HG02623 (cell line): Measurements from ENCODE around the gene PTPRF.

Experiments used
- ATAC-seq: cut with Tn5 transposase; IDR thresholded peaks from one replicate; pipeline ENCODE4 v1.9.1; 2021; ENCODE audit warnings: moderate library complexity; ENCODE audit not compliant: unreplicated experiment

PTPRF gene

DNA sequence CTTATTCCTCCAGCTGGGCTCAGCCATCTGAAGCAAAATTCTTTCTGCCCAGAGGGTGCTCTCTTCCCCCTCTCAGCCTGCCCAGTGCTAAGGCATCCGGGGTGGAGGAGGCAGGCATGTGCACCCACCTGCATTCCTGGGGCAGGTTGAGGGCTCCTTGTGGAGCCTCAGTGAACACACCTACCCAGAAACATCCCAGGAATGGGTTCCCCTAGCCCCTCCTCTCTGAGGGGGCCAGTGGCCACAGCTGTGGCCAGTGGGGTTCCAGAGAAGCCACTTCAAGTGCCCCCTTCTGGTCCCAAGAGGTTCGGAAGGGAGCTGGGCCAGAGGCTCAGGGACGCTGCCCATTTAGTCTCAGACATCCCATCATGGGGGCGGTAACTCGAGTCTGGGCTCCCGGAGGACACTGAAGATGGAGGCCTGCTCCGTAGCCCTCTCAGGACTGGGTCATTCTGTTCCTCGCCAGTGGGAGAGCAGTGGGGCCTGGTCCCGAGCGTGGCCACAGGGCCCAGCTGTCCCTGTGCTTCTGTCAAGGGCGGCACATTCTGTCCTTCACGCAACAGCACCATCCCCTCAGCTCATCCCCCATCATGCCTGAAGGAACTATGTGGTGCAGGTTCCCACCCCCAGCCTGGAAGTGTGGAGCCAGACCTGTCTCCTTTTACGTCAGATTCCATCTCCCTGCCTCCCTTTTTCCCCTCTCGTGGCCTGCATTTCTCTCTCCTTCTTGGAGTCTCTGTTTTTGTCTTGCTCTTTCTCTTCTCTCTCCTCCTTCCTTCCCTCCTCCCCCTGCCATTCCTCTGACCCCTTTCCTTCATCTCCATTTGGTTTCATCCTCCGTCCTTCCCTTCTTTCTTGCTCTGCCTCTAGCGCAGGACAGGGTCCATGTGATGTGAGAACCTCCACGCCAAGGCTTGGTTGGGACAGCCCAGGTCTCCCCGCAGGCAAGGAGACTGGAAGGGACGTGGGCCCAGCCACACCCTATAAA, 69.6 kb downstream of the PTPRF start:
- ATAC-seq: no peak

GRCh38 chr1:43602990-43603389, 72.3 kb downstream of the PTPRF start:
- no peak for ATAC-seq

GRCh38 chr1:43604192-43604591, 73.5 kb downstream of the PTPRF start:
- no peak for ATAC-seq

DNA sequence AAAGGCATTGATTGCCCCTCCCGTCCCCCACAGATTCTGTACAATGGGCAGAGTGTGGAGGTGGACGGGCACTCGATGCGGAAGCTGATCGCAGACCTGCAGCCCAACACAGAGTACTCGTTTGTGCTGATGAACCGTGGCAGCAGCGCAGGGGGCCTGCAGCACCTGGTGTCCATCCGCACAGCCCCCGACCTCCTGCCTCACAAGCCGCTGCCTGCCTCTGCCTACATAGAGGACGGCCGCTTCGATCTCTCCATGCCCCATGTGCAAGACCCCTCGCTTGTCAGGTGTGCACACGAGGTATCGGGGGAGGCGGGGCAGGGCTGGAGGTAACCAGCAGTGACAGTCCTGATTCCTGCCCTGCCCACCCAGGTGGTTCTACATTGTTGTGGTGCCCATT, 74.5 kb downstream of the PTPRF start:
- ATAC-seq: no peak

DNA sequence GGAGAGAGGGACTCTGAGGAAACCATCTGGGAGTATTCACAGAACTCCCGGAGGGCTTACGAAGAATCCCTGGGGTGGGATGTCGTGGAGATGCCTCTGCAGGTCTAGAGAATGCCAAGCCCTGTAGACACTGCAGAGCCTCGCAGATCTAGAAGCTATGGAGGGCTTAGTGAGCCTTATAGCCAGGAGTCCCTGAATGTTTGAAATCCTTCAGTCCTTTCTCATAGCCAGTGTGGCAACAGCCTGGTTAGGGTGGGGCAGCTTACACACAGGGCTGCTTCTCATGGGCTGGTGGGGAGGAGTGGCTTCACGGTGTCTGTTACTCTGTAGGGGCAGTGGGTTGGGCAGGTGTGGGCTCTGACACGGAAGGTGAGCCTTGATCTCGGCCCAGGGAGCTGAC, 75.1 kb downstream of the PTPRF start:
- ATAC-seq: no peak

GRCh38 chr1:43606624-43607023, 75.9 kb downstream of the PTPRF start:
- no peak for ATAC-seq

DNA sequence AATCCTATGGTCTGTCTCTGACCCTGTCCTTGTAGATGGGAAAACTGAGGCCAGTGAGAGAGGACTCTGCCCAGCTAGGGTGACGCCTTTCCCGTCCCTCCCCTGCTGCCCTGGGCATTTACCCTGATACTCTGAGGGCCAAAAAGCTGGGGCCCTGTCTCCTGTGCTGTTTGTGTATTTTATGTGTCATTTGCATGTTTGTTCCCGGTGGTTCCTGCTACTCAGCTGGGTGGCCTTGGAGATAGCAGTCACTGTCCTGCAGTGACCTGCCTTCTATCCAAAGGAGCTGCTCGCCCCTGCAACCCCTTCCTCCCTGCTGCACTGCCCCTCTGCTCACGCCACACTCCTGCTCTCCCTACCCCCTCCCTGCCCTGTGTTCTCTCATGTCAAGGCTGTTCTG, 78.1 kb downstream of the PTPRF start:
- ATAC-seq: no peak

DNA sequence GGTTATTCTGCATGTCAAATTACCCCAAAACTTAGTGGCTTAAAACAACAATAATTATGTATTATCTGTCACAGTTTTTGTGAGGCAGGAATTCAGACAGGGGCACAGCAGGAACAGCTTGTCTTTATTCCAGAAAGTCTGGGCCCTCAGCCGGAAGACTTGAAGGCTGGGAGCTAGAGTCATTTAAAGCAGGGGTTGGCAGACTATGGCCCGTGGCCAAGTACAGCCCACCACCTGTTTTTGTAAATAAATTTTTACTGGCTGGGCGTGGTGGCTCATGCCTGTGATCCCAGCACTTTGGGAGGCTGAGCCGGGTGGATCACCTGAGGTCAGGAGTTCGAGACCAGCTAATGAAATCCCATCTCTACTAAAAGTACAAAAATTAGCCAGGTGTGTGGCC, 79.7 kb downstream of the PTPRF start:
- ATAC-seq: no peak

- no peak for ATAC-seq
Observed at GRCh38 chr1:43611950-43612349, 81.3 kb downstream of the PTPRF start.

DNA sequence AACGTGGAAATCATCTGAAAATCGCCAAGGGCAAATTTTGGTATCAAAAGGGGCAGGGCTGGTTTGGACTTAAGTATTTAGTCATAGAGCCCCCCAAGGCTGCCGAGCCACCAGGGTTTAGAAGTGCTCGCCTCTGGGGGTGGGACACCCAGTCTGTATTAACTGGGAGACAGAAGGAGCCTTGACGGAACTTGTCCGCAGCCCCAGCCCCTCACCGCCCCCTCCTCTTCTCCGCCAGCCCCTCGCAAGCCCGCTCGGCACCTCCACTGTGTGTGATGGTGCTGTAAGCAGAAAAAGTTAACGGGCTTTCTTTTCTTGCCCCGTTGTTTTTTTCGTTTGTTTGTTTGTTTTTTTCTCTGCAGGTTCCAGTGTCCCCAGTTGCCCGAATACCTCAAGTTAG, 81.7 kb downstream of the PTPRF start:
- no peak for ATAC-seq

DNA sequence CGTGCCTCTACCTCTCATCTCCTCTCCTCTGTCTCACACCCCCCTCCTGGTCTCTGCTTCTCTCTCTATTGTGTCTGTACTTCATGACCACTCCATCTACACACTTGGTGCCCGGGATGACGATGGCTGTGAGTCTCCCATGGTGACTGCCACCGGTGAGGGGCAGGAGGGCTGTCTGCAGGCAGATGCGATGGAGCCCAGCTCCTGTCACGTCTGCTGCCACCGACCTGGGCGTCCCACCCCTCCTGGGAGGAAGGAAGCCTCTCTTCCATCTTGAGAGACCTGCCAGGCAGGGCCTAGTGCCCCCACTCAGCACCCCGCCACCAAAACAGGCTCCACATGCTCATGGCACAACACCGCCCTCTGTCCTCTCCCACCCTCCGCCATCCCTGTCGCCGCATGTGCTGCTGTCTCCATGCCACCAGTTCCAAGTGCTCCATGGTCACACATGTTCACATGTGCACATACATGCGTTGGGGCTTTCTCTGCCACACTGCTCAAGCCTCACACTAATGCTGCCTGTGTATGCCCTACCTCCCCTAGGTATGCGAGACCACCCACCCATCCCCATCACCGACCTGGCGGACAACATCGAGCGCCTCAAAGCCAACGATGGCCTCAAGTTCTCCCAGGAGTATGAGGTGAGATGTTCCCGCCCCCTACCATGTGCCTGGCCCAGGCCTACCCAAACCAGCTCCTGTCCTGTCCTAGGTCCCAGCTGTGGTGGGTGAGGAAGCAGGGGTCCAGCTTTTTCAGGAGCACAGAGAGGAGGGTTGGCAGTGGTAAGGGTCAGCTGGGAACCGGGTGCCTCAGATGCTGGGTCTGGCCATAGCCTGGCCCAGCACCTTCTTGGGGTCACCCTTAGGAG, 82.6 kb downstream of the PTPRF start:
- no peak for ATAC-seq

GRCh38 chr1:43614211-43614610, 83.5 kb downstream of the PTPRF start:
- no peak for ATAC-seq

DNA sequence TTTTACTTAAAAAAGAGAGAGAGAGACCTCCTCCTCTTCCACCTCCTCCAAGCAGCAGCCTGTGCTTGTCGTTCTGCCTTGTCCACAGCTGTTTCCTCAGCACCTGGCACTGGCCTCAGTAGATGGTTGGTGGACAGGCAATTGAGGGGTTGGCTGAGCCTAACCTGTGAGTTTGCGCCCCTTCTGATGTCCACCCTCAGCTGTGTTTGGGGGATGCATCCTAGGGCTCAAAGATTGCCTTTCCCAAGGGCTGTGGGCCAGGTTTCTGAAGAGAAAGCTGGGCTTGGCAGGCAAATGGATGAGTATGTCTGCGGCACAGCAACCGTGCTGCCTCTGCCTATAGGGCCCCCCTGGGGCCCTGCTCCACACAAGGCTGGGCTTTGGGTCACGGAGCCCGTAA, 84.2 kb downstream of the PTPRF start:
- ATAC-seq: no peak

GRCh38 chr1:43616383-43616782, 85.7 kb downstream of the PTPRF start:
- no peak for ATAC-seq

DNA sequence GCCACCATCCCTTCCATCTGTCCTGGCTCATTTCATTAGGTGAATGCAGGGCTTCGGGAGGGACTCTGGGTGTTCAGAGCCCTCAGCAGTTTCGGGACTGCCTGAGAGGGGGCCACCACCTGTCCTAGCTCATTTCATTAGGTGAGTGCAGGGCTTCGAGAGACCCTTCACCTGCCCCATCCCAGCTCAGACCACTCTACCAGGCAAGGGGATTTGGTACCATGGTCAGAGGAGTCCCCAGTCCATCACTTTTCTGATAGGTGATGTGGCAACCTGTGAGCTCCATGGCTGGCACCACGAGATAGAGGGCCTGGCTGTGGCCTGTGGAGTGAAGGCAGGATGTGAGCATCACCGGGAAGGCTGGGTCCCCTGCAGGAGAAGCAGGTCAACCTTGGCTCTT, 86.3 kb downstream of the PTPRF start:
- ATAC-seq: no peak

GRCh38 chr1:43617668-43618067, 87.0 kb downstream of the PTPRF start:
- ATAC-seq: no peak

DNA sequence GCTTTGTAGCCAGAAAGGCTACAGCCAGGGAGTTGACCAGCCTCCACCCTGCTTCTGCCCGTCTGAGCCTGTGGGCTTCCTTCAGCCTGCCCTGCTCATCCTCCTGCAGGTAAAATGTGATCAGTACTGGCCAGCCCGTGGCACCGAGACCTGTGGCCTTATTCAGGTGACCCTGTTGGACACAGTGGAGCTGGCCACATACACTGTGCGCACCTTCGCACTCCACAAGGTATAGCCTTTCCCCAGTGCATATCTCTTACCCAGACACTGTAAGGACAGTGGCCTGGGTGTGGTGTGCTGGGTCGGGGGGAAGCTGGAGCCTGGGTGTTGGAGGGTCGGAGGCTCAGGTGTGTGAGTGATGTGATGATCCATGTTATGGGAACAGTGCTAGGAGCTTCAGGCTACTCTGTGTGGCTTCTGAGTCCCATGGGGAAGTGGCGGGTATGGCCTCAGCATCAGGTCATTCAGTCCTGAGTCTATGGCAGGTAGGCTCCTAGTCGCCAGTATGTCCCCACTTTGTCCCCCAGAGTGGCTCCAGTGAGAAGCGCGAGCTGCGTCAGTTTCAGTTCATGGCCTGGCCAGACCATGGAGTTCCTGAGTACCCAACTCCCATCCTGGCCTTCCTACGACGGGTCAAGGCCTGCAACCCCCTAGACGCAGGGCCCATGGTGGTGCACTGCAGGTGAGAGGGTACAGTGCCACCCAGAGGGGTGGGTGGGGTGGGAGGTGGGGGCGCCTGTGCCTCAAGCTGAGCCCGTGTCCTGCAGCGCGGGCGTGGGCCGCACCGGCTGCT, 88.0 kb downstream of the PTPRF start:
- no peak for ATAC-seq

GRCh38 chr1:43619314-43619790, 88.7 kb downstream of the PTPRF start:
- no peak for ATAC-seq

DNA sequence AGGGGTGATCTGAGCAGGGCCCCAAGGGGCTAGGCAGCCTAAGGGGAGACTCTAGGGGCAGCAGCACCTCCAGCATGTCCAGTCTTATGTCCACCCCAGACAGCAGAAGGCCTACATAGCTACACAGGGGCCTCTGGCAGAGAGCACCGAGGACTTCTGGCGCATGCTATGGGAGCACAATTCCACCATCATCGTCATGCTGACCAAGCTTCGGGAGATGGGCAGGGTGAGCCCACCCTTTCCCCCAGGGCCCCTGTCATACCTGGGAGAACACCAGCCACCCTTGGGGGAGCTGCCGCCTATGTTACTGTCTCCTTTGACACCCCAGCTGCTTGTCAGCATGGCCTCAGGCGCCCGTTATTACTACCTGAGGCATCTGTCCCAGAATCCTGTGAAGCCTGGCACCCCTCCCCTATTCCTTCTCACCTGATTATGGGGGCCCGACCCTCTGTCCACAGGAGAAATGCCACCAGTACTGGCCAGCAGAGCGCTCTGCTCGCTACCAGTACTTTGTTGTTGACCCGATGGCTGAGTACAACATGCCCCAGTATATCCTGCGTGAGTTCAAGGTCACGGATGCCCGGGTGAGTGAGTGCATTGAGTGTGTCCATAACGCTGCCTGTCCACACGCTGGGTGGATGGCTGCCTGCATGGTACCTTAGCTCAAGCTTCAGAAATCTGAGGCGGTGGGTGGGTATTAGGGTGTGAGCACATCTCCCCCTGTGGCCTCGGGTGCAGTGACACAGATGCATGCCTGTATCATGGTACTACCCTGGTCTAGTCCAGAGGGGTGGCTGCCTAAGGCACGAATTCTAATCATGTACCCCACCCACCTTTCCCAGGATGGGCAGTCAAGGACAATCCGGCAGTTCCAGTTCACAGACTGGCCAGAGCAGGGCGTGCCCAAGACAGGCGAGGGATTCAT, 89.6 kb downstream of the PTPRF start:
- no peak for ATAC-seq

DNA sequence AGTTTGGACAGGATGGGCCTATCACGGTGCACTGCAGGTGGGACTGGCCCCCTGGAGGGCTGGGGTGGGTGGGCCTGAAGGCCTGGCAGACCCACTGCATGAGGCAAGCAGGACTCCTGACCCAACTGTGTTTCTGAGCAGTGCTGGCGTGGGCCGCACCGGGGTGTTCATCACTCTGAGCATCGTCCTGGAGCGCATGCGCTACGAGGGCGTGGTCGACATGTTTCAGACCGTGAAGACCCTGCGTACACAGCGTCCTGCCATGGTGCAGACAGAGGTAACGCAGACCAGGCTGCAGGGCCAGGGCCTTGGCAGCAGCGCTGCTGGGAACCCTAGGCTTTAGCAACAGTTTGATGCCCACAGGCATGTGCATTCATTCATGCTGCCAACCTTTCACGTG, 90.3 kb downstream of the PTPRF start:
- no peak for ATAC-seq
